GM10266 (cell line): ENCODE results near the gene SLC24A3.

ENCODE experiments used
- DNase-seq: peaks from one replicate; pipeline ENCODE4 v3.0.0; 2012; ENCODE audit errors: extremely low spot score
- CTCF ChIP-seq: IDR thresholded peaks from 2 replicates; pipeline ENCODE4 v1.5.1; 2012; ENCODE audit warnings: mild to moderate bottlenecking, low read depth; ENCODE audit not compliant: control insufficient read depth, insufficient read depth; ENCODE audit errors: missing control alignments

SLC24A3 gene

GRCh38 chr20:19376451-19377229 lies 164.2 kb downstream of the SLC24A3 start:
- no peak for DNase-seq
- no peak for TF ChIP-seq CTCF

GRCh38 chr20:19378058-19378457 lies 165.6 kb downstream of the SLC24A3 start:
- no peak for DNase-seq
- TF ChIP-seq CTCF: no peak

GRCh38 chr20:19380211-19380610 lies 167.8 kb downstream of the SLC24A3 start:
- no peak for TF ChIP-seq CTCF
- DNase-seq: no peak

GRCh38 chr20:19381947-19382346 lies 169.5 kb downstream of the SLC24A3 start:
- TF ChIP-seq CTCF: no peak
- DNase-seq: no peak

- DNase-seq: no peak
- TF ChIP-seq CTCF: no peak
Observed at GRCh38 chr20:19382386-19383340, 170.2 kb downstream of the SLC24A3 start.

- TF ChIP-seq CTCF: no peak
- DNase-seq: no peak
Observed at GRCh38 chr20:19384940-19385339, 172.5 kb downstream of the SLC24A3 start.

- no peak for TF ChIP-seq CTCF
- no peak for DNase-seq
Observed at GRCh38 chr20:19387251-19387650, 174.8 kb downstream of the SLC24A3 start.
